Activated naive CD4-positive, alpha-beta T cell treated with anti-CD3 and anti-CD28 coated beads, Interleukin-2, amount 50 U/mL, for 16 hours (primary cell): ENCODE data around the gene MYRFL.
A peak's percentile ranks its signal among the peaks of the same experiment; 100 is the strongest.

Source experiments
- DNase-seq: peaks from one replicate; pipeline ENCODE4 v3.0.0-alpha.2; 2020

The MYRFL gene

DNA sequence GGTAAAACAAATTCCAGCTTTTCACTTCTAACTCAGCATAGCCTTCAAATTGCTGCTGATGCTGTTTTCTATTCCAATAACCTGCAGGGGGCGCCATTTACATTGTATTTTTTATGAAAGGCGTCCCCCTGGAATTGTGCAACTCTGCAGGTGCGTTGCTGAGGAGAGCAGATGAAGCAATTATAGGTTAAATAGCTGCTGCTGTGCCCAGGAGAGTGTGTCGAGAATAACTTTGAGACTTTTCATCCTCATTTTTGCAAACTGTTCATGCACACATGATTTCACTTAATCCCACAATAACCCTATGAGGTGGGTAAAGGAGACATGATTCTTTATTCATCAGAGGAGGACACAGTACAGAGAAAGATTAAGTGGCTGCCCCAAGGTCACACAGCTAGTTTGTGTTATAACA lies 75.7 kb downstream of the MYRFL start:
- peak; percentile 56 for DNase-seq

- no peak for DNase-seq
These were observed 76.3 kb downstream of the MYRFL start for GRCh38 chr12:69901221-69901905.

- DNase-seq: no peak
These were observed 78.5 kb downstream of the MYRFL start for GRCh38 chr12:69903548-69903947.

DNA sequence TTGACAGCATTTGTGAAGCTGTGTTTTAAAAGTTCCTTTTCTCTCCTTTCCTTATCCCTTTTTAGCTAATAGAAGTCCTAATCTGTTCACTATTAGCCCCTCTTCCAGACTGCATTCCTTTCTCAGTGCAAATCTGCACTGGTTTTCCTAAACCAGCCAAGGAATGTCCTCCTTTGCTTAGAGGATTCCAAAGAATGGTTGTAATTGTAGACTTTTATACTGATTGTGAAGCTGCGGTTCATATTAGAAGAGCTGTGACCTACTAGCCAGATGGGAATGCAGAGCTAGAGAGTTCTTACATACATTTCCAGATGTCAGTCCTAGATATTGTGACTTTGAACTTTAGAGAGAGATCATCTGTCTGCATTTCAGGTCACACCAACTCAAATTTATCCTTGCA lies 79.8 kb downstream of the MYRFL start:
- no peak for DNase-seq

DNA sequence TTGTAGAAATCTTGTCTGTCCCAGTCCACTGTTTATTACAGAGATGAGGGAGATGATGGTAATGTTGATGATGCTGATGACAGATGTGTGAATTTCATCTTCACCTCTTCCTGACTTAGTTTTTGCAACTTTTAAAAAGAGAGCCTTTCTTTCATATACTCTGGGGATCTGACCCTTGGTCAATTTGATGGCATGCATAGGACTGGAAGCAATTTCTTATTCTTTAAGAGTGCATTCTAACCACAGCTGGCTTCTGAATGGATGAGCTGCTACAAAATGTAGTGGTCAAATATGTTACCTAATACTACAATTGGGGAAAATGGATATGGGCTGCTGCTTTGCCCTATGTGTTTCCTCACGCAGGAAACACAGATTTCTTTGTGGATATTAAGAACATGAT lies 80.8 kb downstream of the MYRFL start:
- no peak for DNase-seq

DNA sequence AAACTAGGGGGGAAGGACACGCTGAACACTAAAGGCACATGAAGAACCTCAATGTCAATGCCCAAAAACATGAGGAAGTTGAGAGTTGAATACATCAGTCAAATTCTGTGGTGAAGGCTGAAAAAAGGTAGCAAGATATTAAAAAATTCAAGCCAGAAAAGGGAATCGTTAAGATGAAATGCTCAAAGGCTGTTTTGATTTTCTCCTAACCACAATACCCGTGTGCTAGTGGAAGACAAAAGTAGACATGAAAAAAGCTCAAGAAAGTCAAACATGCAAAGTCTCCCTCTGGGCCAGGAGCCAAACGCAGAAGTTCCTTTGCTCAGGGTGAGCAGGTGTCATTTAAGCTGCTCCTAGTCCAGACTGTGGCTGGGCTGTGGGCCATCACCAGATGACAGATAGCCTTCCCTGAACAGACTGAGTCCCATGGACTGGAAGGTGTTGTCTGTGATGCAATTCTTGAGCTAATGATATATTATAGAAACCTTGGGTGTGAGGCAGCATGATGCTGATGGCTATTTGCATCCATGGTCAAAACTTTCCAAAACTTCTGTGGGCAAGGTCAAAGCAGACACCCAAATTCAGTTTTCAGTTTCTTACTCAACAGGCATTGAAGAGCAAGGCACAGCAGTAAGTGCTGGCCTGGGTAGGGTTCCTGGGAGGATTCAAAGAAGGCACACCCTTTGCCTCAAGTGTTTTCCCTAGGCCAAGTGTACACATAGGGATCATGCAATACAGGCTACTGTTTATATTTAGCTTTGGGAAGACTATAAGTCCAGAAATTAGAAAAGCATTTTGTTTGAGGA lies 81.6 kb downstream of the MYRFL start:
- no peak for DNase-seq

GRCh38 chr12:69908203-69908602 lies 83.2 kb downstream of the MYRFL start:
- no peak for DNase-seq

- DNase-seq: no peak
These were observed 85.7 kb downstream of the MYRFL start for GRCh38 chr12:69910694-69911093.

- no peak for DNase-seq
These were observed 88.5 kb downstream of the MYRFL start for GRCh38 chr12:69913526-69913925.

DNA sequence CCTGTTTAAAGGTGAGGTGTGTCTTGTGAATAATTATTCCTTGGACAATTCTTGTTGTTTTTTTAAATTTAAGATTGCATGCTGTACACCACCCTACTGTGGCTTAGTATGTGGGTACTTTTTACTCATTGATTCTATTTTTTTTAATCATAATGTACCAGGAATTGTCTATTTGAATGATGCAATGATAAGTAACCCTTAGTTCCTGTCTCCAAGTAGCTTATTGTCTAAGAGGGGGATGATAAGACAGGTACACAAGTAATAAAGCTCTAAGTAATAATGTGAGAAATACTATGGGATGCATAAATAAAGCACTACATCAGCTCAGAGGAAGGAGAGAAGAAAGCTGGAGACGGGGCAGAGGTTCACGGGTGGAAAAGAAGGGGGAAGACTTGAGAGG lies 90.9 kb downstream of the MYRFL start:
- DNase-seq: no peak

DNA sequence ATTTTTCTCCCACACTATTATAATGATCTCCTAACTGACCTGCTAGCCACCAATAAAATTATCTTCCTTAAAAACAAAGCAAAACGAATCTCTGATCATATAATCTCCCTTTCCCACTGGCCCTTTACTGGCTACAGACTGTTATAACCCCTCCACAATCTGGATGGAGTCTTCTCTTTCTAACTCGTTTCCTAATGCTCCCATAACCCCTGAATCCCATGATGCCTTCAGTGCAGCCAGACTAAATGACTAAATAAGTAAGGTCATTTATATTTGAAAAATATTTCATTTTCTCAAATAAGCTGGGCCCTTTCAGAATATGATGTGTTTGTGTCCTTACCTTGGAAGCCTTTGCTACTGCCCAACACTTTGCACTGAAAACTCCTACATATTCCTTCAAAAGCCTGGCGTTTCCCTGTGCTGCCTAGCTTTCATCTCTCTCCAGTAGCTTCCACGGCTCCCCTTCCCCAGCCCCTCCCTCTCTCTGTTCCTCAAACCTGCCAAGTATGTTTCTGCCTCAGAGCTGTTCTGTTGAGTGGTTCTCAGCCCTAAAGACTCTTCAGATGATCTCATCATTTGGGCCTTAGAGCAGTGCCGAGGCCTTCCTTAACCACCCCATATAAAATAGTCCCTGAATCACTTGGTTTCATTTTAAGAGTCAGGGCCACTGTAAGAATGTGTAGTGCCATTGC lies 91.7 kb downstream of the MYRFL start:
- no peak for DNase-seq

DNA sequence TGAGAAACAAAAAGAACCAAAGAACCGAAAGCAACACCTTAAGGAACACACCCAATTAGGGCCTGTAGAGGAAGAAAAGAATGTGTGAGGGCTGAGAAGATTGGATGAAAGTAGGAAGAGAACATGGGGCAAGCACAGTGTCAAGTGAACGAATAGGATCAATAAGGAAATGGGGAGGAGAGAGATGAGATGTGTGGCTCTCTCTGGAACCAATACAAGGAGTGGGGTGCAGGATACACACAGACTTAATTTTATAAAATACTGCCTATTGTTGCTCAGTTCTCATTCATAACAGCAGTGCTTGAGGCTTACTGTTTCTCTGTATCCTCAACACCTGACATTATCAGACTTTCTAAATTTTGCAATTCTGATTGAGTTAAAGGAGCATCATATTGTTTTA lies 93.3 kb downstream of the MYRFL start:
- DNase-seq: no peak

DNA sequence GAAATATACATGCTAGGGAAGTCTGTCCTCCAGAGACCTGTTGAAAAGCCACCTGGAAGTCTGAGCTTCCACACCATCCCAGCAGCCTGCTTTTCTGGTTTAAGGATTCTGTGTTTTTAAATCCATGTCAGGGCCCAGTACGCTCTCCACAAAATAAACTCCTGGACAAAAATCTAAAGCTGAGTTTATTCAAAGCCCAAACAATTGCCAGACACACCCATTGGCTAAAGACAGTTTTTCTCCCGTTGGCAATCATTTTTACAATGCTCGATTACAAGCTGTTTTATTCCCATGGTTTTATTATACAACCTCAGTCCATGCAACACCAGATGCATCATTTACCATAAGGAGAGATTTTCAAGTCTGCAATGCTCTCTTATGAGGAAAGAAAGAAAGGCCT lies 94.5 kb downstream of the MYRFL start:
- DNase-seq: no peak

DNA sequence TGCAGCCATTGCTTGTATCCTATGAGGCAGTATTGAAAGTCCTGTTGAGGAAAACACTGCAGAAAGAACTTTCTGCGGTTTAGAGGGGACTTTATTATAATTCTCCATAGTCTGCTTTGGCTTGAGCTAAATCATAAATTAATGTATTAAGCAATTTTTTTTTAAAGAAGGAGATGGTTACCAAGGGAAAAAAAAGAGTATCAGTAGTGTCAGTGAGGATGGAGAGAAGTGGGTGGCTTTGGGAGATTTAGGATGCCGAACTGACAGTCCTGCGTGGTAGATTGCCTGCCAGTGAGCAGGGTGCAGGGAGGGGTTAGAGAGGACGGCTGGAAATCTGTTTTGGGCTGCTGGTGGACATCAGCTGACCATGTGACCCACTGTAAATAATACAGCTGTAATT lies 96.8 kb downstream of the MYRFL start:
- no peak for DNase-seq

DNA sequence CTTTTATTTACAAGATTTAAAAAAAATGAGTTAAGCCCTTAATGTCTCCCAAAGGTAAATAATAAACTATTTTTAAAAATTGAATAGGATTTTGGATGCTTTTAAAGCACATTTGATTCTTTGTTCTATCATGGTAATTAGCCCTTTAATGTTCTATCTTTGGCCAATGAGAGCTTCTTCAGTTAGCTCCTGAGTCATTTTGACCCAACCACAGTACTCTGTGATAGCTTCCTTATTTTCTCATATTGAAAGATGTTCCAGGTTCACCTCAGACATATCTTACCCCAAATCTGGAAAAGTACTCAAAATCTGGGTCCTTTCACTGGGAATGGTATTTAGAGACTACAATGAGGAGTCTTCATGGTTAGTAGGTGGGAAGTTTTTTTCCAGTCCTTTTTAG lies 98.0 kb downstream of the MYRFL start:
- no peak for DNase-seq

DNA sequence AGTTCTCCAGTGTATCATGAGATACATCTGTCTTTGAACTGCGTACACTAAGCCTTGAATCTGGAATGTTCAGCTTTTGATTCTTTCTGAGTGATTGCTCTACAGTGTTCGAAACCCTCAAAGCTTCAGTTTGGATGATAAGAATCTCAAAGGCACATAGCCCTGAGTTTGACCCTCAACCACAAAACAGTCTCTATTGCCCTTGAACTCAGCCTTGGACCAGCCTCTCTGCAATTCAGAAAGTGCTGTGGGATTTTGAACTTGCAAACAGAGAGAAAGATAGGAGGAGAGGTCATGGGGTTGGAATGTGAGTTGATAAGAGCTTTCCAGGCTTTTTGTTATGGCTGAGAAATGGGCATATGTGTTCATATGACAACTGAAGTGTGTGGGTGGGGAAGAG lies 100.3 kb downstream of the MYRFL start:
- no peak for DNase-seq

DNA sequence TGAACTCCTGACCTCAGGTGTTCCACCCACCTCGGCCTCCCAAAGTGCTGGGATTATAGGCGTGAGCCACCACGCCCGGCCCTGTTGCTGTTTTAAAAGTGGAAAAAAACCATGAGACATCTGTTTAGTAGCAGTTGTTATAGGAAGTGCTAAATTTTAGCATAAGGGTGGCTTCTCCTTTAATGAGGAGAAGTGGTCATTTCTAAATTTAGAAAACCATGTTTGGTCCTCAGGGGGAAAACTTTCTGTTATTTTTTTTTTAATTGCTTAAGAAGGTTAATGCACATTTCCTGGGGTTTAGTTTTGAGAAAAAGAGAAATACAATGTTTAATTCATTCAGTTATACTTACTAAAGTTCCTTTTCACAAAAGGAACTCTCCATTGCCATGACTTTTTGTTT lies 102.1 kb downstream of the MYRFL start:
- no peak for DNase-seq

GRCh38 chr12:69929125-69929524 lies 104.1 kb downstream of the MYRFL start:
- DNase-seq: no peak

DNA sequence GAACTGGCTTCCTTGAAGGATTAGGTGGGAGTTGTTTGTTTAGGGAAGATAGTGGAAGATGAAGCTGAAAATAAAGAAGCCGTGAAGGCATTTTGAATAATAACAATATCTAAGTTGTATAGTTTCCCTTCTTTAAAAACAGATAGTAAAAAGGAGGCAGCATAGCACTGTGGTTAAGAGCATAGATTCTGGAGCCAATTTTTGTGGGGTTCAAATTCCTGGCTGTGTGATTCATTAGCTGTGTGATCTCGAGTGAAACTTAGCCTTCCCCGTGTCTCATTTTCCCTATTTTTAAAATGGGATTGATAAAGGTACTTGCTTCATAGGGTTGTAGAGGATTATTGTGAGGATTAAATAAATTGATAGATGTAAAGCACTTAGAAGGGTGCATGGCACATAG lies 104.5 kb downstream of the MYRFL start:
- no peak for DNase-seq

- DNase-seq: no peak
These were observed 106.5 kb downstream of the MYRFL start for GRCh38 chr12:69931569-69931968.

- DNase-seq: no peak
These were observed 107.1 kb downstream of the MYRFL start for GRCh38 chr12:69932154-69932553.

GRCh38 chr12:69932676-69933552 lies 107.9 kb downstream of the MYRFL start:
- no peak for DNase-seq

GRCh38 chr12:69934011-69934410 lies 109.0 kb downstream of the MYRFL start:
- DNase-seq: no peak
